ENCODE measurements around the gene CXCR4. TPM values are rescaled to one million over a fixed set of nuclear protein-coding genes. Genes with fewer than 3 reads are reported as not detected.
A peak's percentile ranks its signal among the peaks of the same experiment; 100 is the strongest.

Gene CXCR4
- total RNA-seq, 2 experiments from 2014 or later = 56.4 to 57.7 TPM

- H3K27ac Mint-ChIP-seq = peak overlapping the region; percentile 45
Observed at GRCh38 chr2:136135921-136136906, 18.3 kb upstream of the CXCR4 start.

DNA sequence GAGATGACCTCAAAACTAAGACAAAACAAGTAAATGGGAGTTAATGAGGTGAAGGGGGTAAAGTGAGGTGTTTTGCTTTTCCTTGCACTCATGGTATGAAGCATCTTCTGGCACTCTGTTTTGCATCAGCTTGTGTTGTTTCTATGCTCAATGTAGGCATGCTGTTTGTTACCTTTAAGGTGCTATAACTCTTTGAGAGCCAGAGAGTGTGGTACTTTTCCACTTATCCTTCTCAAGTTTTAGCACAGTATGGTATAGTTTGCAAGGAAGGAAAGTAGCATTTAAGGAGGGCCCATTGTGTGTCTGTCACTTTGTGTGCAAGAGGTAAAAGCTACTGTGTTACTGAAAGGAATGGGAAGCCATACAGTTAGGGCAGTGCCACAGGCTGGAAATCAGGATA, 17.5 kb upstream of the CXCR4 start:
- Mint-ChIP-seq H3K36me3 (peaks cover 4% of the 10 kb centered on the region), H3K9me3 (peaks cover 2% of the 10 kb centered on the region), H3K4me1 (peaks cover 91% of the 10 kb centered on the region), H3K27ac (peak overlapping the region; percentile 31), H3K4me3 (peak overlapping the region; percentile 27), H3K27me3 (peaks cover 21% of the 10 kb centered on the region)
- DNase-seq = no peak

More at GRCh38 chr2:136135921-136136906, 18.3 kb upstream of the CXCR4 start:
- H3K27me3 Mint-ChIP-seq = peaks cover 21% of the 10 kb centered on the region
- peaks cover 2% of the 10 kb centered on the region for H3K9me3 Mint-ChIP-seq
- peaks cover 90% of the 10 kb centered on the region for H3K4me1 Mint-ChIP-seq
- H3K36me3 Mint-ChIP-seq = peaks cover 4% of the 10 kb centered on the region
- peak; percentile 62 for DNase-seq
- H3K4me3 Mint-ChIP-seq = peak overlapping the region; percentile 27

GRCh38 chr2:136134126-136134525, 16.2 kb upstream of the CXCR4 start:
- peak; percentile 74 for DNase-seq
- Mint-ChIP-seq H3K27me3 (peaks cover 21% of the 10 kb centered on the region), H3K4me1 (peaks cover 92% of the 10 kb centered on the region), H3K36me3 (peaks cover 6% of the 10 kb centered on the region), H3K9me3 (peaks cover 2% of the 10 kb centered on the region), H3K4me3 (peak overlapping the region; percentile 47), H3K27ac (peak overlapping the region; percentile 70)

- Mint-ChIP-seq H3K36me3 (peaks cover 6% of the 10 kb centered on the region), H3K4me3 (peak overlapping the region; percentile 47), H3K27ac (peak overlapping the region; percentile 70), H3K4me1 (peaks cover 92% of the 10 kb centered on the region), H3K27me3 (peaks cover 21% of the 10 kb centered on the region), H3K9me3 (peaks cover 2% of the 10 kb centered on the region)
- no peak for DNase-seq
Observed at GRCh38 chr2:136133586-136133985, 15.6 kb upstream of the CXCR4 start.

DNA sequence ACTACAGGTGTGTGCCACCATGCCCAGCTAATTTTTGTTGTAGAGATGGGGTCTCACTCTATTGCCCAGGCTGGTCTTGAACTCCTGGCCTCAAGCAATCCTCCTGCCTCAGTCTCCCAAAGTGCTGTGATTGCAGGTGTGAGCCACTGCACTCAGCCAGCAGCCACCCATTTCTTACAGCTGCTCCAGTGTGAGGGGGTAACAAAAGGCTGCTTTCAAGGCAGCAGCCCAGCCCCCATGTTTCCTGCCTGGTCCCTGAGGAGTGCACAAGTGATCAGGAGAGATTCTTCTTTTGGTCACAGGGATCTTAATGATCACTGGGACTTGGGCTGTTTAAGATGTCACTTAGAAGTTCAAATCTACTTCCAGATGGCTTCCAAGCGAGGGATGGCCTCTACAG, 15.2 kb upstream of the CXCR4 start:
- H3K36me3 Mint-ChIP-seq = peaks cover 6% of the 10 kb centered on the region
- DNase-seq = no peak

GRCh38 chr2:136132825-136133155, 14.8 kb upstream of the CXCR4 start:
- peaks cover 17% of the 10 kb centered on the region for H3K27me3 Mint-ChIP-seq
- H3K36me3 Mint-ChIP-seq = peaks cover 6% of the 10 kb centered on the region
- H3K4me3 Mint-ChIP-seq = peak overlapping the region; percentile 22
- peaks cover 93% of the 10 kb centered on the region for H3K4me1 Mint-ChIP-seq
- H3K9me3 Mint-ChIP-seq = peaks cover 2% of the 10 kb centered on the region
- H3K27ac Mint-ChIP-seq = peak overlapping the region; percentile 84
- DNase-seq = no peak

More for the DNA sequence above, 15.2 kb upstream of the CXCR4 start:
- H3K27ac Mint-ChIP-seq = peak overlapping the region; percentile 84
- H3K27me3 Mint-ChIP-seq = peaks cover 21% of the 10 kb centered on the region
- peaks cover 93% of the 10 kb centered on the region for H3K4me1 Mint-ChIP-seq
- peaks cover 2% of the 10 kb centered on the region for H3K9me3 Mint-ChIP-seq
- no peak overlapping the region for H3K4me3 Mint-ChIP-seq

GRCh38 chr2:136131961-136132824, 14.2 kb upstream of the CXCR4 start:
- Mint-ChIP-seq H3K27ac (peak overlapping the region; percentile 84), H3K9me3 (no peaks in the 10 kb centered on the region), H3K4me1 (peaks cover 93% of the 10 kb centered on the region), H3K36me3 (peaks cover 1% of the 10 kb centered on the region), H3K27me3 (peaks cover 13% of the 10 kb centered on the region), H3K4me3 (peak overlapping the region; percentile 22)
- peak; percentile 67 for DNase-seq

DNA sequence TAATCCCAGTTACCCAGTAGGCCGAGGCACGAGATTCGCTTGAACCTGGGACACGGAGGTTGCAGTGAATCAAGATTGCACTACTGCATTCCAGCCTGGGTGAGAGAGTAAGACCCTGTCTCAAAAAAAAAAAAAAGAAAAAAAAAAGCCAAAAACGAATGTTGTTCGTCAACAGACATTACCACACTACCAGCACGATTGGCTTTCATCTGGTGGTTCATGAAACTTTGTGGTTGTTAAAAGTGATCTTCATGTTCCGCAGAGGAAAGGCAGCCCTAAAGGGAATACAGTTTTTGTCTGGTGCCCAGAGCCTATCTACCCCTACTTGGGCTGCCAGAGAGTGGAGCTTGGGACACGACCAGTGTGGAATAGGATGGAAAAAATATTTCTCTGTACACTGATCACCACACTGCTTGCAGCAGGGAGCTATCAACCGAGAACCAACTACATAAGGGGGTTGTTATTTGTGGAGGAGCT, 13.6 kb upstream of the CXCR4 start:
- Mint-ChIP-seq H3K4me1 (peaks cover 93% of the 10 kb centered on the region), H3K27me3 (peaks cover 9% of the 10 kb centered on the region), H3K36me3 (peaks cover 1% of the 10 kb centered on the region), H3K4me3 (peak overlapping the region; percentile 44), H3K27ac (peak overlapping the region; percentile 84), H3K9me3 (no peaks in the 10 kb centered on the region)
- DNase-seq = no peak

GRCh38 chr2:136130511-136130910, 12.6 kb upstream of the CXCR4 start:
- H3K36me3 Mint-ChIP-seq = peaks cover 1% of the 10 kb centered on the region
- H3K4me3 Mint-ChIP-seq = peak overlapping the region; percentile 6
- H3K27ac Mint-ChIP-seq = peak overlapping the region; percentile 79

GRCh38 chr2:136130045-136130444, 12.1 kb upstream of the CXCR4 start:
- Mint-ChIP-seq H3K27ac (peak overlapping the region; percentile 90), H3K4me1 (peaks cover 92% of the 10 kb centered on the region), H3K27me3 (no peaks in the 10 kb centered on the region), H3K9me3 (no peaks in the 10 kb centered on the region), H3K36me3 (peaks cover 1% of the 10 kb centered on the region), H3K4me3 (peak overlapping the region; percentile 70)
- no peak for DNase-seq

More at GRCh38 chr2:136130511-136130910, 12.6 kb upstream of the CXCR4 start:
- DNase-seq = no peak
- Mint-ChIP-seq H3K4me1 (peaks cover 92% of the 10 kb centered on the region), H3K9me3 (no peaks in the 10 kb centered on the region), H3K27me3 (peaks cover 4% of the 10 kb centered on the region)

DNA sequence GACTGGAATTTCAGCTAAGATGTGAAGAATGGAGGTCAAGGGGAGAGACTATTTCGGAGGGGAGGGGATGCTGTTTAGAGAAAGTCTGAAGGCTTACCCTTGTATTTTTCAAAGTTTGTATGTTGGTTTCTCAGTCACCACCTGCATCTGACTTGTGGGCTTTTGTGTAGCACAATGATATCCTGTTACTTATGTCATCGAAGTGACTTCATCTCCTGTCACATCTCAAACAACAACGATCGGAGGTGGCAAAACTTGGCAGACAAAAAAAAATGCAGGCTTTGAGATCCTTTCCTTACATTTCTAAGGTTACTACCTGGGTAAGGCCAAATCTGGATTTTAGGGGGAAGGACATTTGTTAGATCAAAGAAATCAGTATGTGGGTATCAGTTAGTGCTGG, 11.7 kb upstream of the CXCR4 start:
- Mint-ChIP-seq H3K27me3 (no peaks in the 10 kb centered on the region), H3K27ac (peak overlapping the region; percentile 90), H3K9me3 (no peaks in the 10 kb centered on the region), H3K4me1 (peaks cover 92% of the 10 kb centered on the region), H3K36me3 (peaks cover 1% of the 10 kb centered on the region), H3K4me3 (peak overlapping the region; percentile 70)
- DNase-seq = no peak

- H3K27me3 Mint-ChIP-seq = no peaks in the 10 kb centered on the region
- no peak for DNase-seq
- no peaks in the 10 kb centered on the region for H3K9me3 Mint-ChIP-seq
- peak overlapping the region; percentile 90 for H3K27ac Mint-ChIP-seq
- peaks cover 94% of the 10 kb centered on the region for H3K4me1 Mint-ChIP-seq
- H3K36me3 Mint-ChIP-seq = peaks cover 1% of the 10 kb centered on the region
- peak overlapping the region; percentile 22 for H3K4me3 Mint-ChIP-seq
Observed at GRCh38 chr2:136128905-136129304, 11.0 kb upstream of the CXCR4 start.

GRCh38 chr2:136128366-136128765, 10.4 kb upstream of the CXCR4 start:
- H3K9me3 Mint-ChIP-seq = no peaks in the 10 kb centered on the region
- no peak for DNase-seq
- H3K27ac Mint-ChIP-seq = peak overlapping the region; percentile 90
- no peaks in the 10 kb centered on the region for H3K27me3 Mint-ChIP-seq
- peaks cover 92% of the 10 kb centered on the region for H3K4me1 Mint-ChIP-seq
- H3K36me3 Mint-ChIP-seq = peaks cover 1% of the 10 kb centered on the region
- no peak overlapping the region for H3K4me3 Mint-ChIP-seq

DNA sequence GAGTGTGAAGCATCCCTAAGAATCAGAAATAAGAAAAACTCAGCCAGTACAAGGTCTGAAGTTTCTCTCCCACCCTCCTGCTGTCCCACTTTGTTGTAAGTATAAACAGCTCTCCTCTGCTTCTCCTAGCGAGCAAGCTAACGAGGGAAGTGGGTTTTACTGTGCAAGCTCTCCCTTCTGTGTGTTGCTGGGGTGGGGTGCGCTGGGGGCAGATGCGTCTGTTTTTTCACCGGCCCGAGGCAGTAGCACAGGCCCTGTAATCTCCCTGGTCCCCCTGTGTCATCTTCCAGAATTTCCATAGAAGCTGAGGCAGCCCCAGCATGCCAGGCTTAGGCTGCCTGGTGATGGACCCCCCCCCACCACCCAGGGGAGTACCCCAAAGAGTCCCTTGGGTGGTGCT, 9.4 kb upstream of the CXCR4 start:
- H3K27me3 Mint-ChIP-seq = no peaks in the 10 kb centered on the region
- peaks cover 2% of the 10 kb centered on the region for H3K9me3 Mint-ChIP-seq
- H3K4me3 Mint-ChIP-seq = peak overlapping the region; percentile 25
- DNase-seq = no peak
- peak overlapping the region; percentile 5 for H3K27ac Mint-ChIP-seq
- H3K36me3 Mint-ChIP-seq = peaks cover 1% of the 10 kb centered on the region
- peaks cover 87% of the 10 kb centered on the region for H3K4me1 Mint-ChIP-seq

Data from activated naive CD8-positive, alpha-beta T cell treated with anti-CD3 and anti-CD28 coated beads for 36 hours (primary cell).